ENCODE results near the gene GREM2.

DNA sequence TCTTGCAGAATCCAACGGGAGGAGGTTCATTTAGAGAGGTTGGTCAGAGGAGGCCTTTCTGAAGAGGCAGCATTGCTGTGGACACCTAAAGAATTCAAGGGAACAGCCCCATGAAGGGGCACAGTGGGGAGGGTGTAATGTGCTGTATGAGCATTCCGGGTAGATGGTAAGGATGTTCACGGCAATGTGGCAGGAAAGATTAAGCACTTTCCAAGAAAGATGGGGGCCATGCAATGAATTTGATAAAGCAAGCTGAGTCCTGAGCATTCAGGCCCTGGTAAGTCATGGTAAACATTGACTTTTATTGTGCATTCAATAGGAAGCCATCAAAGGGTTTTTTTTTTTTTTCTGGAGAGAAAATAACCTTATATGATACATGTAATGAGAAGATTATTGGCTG is 166.6 kb downstream of the GREM2 start:
- TF ChIP-seq, protein P1, sequence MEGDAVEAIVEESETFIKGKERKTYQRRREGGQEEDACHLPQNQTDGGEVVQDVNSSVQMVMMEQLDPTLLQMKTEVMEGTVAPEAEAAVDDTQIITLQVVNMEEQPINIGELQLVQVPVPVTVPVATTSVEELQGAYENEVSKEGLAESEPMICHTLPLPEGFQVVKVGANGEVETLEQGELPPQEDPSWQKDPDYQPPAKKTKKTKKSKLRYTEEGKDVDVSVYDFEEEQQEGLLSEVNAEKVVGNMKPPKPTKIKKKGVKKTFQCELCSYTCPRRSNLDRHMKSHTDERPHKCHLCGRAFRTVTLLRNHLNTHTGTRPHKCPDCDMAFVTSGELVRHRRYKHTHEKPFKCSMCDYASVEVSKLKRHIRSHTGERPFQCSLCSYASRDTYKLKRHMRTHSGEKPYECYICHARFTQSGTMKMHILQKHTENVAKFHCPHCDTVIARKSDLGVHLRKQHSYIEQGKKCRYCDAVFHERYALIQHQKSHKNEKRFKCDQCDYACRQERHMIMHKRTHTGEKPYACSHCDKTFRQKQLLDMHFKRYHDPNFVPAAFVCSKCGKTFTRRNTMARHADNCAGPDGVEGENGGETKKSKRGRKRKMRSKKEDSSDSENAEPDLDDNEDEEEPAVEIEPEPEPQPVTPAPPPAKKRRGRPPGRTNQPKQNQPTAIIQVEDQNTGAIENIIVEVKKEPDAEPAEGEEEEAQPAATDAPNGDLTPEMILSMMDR (IDR thresholded peaks at IDR 0.05) = no peak
- TF ChIP-seq POLR2AphosphoS5 (IDR thresholded peaks at IDR 0.05) = no peak

Measured in upper lobe of left lung (tissue), 4 donors.